T47D (cell line): ENCODE data around the gene COASY.

Experiments used
- DNase-seq, 2 experiments: peaks; one replicate each; pipeline versions ENCODE4 v3.0.0 to v3.0.0-alpha.2; 2011 to 2012; ENCODE audit warnings: low read depth in 1 of 2, low spot score in 1 of 2
- JUND ChIP-seq: IDR thresholded peaks from 2 replicates; pipeline ENCODE4 v1.6.1; 2012; ENCODE audit warnings: low read depth
- in situ Hi-C: cut with HindIII; loops from 2 replicates; pipeline ENCODE4 v1.10.0; 2016; ENCODE audit warnings: low sequenced_read_pairs, low pct_unique_long_range_greater_than_20kb

COASY gene

DNA sequence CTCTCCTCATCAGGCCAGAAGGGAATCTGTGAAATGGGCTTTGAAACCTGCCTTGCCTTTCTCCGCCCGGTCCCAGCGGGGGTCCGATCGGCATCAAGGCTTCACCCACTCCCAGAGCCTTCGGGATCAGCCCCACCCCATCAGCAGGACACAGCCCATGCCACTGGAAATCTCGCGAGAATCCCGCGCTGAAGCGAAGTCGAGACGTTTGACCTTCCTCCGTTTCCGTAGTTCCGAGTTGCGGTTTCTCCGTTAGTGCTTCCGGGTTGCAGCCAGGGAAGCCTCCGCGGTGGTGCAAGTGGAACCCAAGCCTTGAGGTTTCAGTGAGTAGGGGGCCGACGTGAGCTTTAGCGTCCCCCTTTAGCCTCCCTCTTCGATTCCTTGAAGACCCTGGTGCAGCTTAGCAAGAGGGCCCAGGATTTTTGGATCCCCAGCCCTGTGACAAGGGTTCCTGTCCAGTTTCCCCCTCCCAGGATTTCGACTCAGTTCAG is at the start of gene COASY:
TSS of gene COASY (plus strand) at position 252 of the 491 bp plus-strand sequence. CDS start 475 bp downstream, outside the sequence.
- peak; percentile 97 to 99 for DNase-seq
- in situ Hi-C loops = no loop called here
- no peak for TF ChIP-seq JUND

GRCh38 chr17:42512246-42512645 is 49.7 kb upstream of the COASY start:
- no peak for TF ChIP-seq JUND
- DNase-seq = no peak
- in situ Hi-C loops = no loop called here

GRCh38 chr17:42512733-42513251 is 49.2 kb upstream of the COASY start:
- in situ Hi-C loops = no loop called here
- TF ChIP-seq JUND = no peak
- DNase-seq = no peak

DNA sequence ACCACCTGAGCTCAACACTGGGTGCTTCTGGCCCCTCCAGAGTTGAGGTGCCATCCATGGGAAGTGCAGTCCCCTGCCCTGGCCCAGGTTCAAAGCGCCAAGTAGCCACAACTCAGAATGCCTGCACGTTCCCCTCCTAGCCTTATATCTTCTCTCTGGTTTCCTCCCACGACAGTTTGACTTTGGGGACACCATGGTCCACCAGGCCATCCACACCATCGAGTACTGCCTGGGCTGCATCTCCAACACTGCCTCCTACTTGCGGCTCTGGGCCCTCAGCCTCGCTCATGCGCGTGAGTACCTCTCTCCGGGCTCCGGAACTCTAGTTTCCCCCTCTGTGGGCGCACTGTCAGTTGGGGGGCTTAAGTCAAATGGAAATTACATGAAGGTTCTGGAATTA is 48.3 kb upstream of the COASY start:
- no peak for DNase-seq
- in situ Hi-C loops = no loop called here
- no peak for TF ChIP-seq JUND

DNA sequence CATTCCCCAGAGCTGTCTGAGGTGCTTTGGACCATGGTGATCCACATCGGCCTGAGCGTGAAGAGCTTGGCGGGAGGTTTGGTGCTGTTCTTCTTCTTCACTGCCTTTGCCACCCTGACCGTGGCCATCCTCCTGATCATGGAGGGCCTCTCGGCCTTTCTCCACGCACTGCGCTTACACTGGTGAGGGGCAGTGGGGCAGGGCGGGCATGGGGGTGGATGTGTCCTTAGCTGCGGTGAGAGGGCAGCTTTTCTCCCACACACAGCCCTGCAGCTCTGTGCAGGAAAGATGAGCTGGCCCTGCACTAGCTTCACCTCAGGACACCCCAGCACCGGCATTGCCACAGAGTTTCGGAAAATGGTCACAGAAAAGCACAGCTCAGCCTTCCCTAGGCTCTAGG is 47.7 kb upstream of the COASY start:
- in situ Hi-C loops = no loop called here
- DNase-seq = no peak
- no peak for TF ChIP-seq JUND

DNA sequence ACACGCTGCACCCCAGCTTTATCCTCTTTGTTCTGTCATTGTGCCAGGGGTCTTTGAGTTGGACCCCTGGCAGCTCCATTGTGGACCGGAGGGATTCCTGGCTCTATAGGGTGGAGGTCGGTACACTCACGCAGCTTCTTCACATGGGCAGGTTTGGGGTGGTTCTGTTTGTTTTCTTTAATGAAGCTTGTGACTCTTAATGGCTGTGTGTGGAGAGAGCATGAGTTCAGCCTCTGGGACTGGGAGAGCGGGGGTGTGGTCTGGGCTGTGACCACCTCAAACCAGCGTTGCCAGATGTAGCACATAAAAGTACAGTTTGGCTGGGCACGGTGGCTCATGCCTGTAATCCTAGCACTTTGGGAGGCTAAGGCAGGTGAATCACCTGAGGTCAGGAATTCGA is 47.1 kb upstream of the COASY start:
- no peak for DNase-seq
- no peak for TF ChIP-seq JUND
- in situ Hi-C loops = no loop called here

DNA sequence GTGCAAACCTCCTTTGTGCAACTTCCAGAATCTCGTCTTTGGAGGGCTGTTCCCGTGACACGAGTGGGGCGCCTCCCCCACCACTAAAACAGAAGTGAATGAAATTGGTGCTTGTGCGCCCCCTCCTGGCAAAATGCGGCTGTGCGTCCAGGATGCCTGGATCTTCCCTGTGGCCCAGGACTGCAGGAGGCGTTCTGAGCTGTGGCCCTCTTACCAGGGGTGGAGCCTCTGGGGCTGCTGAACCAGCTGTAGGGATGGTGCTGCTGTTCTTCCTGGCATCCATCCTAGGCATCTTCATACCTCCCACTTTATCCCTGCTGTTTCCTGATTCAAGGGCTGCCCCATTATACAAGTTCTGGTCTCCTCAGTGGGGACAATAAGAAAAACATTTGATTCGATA is 44.4 kb upstream of the COASY start:
- TF ChIP-seq JUND = no peak
- peak; percentile 86 to 89 for DNase-seq
- in situ Hi-C loops = no loop called here

GRCh38 chr17:42518046-42518754 is 43.7 kb upstream of the COASY start:
- DNase-seq = peak in 1 of 2 experiments; percentile 52

GRCh38 chr17:42518755-42519545 is 43.0 kb upstream of the COASY start:
- in situ Hi-C loops = no loop called here

More at GRCh38 chr17:42518046-42518754, 43.7 kb upstream of the COASY start:
- in situ Hi-C loops = no loop called here
- TF ChIP-seq JUND = no peak

DNA sequence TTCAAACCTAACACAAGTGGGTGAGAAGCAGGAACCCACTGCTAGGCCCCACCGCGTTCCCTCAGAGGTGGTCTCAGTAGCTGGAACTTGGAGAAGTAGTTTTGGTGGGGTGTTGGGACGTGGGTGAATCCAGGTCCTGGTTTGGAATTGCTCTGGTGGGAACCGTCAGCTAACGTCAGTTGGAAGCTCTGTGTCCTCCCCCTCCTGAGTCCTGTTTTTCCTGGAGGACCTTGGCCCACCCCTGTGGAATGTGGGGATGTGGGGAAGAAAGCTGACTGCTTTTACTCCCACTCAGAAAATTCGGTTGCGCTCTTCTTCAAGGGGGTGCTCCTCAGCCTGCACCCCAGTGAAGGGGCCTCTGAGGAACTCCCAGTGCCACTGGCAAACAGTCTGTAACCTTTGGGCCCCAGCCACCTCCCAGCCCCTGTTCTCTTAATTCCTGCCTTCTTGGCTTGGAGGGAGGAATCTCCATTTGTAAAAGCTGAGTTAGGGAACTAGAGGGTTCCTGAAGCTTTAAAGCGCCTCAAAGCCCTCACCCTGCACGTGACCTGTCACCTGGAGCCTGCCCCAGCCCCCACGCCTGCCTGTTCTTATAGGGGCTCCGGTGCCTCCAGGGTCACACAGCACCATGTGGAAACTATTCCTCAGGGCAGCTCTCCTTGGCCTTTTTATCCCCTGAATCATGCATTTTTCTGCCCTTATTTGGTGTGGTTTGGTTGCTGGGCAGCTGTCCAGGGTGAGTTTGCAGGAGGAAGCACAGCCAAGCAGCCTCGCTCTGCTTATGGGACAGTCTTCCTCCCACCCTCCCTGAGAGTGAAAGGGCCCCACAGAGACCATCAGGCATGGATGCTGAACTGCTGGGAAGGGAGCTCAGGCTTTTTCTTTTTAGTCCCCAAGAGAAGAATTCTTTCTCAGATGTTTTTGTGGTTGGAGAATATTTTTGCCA is 42.1 kb upstream of the COASY start:
- in situ Hi-C loops = no loop called here
- DNase-seq = peak; percentile 43 to 60
- TF ChIP-seq JUND = no peak

More at GRCh38 chr17:42518755-42519545, 43.0 kb upstream of the COASY start:
- TF ChIP-seq JUND = no peak
- DNase-seq = no peak

GRCh38 chr17:42520540-42520951 is 41.4 kb upstream of the COASY start:
- DNase-seq = no peak
- in situ Hi-C loops = no loop called here
- TF ChIP-seq JUND = no peak

DNA sequence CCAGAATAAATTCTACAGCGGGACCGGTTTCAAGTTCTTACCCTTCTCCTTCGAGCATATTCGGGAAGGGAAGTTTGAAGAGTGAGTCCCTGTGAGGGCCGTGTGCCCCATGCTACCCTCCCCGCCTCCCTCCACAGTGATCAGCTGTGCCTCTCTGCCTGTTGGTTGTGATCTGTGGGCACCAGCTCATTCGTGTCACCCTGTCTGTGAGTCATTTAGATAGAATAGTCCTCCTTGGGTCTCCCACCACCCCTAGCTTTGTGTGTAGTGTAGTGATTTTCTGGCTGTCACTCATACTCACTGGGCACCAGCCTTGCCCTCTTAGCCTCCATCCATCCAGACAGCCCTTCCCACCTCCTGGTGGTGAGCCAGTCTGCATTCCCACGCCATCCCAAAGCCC is 40.9 kb upstream of the COASY start:
- TF ChIP-seq JUND = no peak
- in situ Hi-C loops = no loop called here
- no peak for DNase-seq
